Measurements from ENCODE around the gene RER1. TPM values are rescaled to one million over a fixed set of nuclear protein-coding genes. Genes with fewer than 3 reads are reported as not detected.

The RER1 gene
- total RNA-seq, 1 donor from 2014 or later: 97.9 TPM

DNA sequence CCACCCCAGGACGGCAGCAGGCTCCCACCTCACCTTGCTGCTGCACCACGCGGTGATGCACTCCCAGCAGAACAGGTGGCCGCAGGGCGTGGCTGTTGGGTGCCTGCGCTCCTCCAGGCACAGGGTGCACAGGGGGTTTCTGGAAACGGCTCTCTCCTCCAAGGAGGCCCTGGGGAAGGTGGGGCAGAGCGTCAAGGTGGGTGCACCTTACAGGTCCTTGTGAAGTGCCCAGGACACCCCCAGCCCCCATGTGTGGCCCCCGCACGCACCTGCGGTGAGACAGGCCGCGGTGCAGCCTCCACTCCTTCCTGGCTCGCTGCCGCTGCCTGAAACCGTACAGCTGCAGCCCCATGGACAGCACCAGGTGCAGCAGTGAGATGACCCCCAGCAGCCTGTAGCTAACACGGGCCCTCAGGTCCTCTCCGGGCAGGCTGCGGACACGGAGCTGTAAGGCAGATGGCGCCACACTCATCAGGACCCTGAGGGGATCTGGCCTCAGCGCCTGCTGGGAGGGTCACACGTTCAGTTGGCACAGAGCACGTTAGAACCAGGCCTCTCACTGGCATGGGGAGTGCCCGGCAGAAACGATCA is 14.9 kb downstream of the RER1 start:
- DNase-seq (ENCODE audit: low read depth, low spot score): no peak

- no peak for DNase-seq (ENCODE audit: low read depth, low spot score)
Observed at GRCh38 chr1:2407166-2407990, 15.7 kb downstream of the RER1 start.

GRCh38 chr1:2407991-2408275 is 16.3 kb downstream of the RER1 start:
- DNase-seq (ENCODE audit: low read depth, low spot score): no peak

- no peak for DNase-seq (ENCODE audit: low read depth, low spot score)
Observed at GRCh38 chr1:2408456-2408855, 16.8 kb downstream of the RER1 start.

DNA sequence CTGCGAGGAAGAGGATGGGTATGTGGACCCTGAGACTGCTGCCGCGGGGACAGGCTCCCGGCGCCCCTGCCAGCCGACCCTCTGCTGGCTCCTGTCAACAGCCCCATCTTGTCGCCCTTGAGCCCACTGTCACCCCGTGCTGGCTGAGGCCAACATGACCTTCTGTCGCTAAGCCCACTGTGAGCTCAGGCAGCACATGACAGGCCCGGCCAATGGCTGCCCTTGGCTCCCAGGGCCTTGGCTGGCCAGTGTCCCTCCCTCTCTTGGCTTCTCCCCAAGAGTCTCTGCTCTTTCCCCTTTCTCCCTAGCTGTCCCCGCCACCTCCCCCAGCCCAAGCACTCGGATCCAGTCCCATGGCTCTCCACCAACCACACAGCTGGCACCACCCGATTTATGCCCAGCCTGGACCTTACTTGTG is 17.2 kb downstream of the RER1 start:
- no peak for DNase-seq (ENCODE audit: low read depth, low spot score)

GRCh38 chr1:2409745-2410144 is 18.1 kb downstream of the RER1 start:
- no peak for DNase-seq (ENCODE audit: low read depth, low spot score)

DNA sequence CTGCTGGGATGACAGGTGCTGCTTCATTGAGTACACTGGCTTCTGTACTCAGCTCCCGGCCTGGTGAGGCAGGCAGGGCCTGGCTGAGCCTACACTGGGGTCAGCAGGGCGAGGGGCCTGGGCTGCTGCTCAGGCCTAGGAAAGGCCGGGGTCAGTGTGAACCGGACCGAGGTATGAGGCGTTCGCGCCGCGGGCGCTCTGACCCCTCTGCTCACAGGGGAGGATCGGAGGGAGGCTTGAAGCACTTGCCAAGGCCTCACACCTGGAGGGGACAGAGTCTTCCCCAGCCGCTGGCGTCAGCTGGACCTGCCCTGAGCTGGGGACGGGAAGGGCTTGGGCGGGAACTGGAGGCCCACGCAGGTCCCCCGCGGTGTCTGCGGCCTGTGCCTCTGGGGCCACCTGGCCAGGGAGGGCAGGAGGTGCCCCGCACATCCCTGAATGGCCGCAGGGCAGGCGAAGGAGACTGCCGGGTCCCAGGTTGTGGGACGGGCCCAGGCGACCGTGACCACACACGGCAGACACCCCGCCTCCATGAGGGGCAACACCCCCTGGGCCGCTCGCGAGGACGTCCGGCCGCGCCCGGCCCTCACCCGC is 20.3 kb downstream of the RER1 start:
- no peak for DNase-seq (ENCODE audit: low read depth, low spot score)

- peak; percentile 70 for DNase-seq (ENCODE audit: low read depth, low spot score)
Observed at GRCh38 chr1:2412395-2412772, 20.7 kb downstream of the RER1 start, which contains the start of gene PEX10. Gene PEX10 (minus strand): TSS chr1:2412564. CDS start chr1:2412502, 62 bp downstream.

GRCh38 chr1:2412773-2413494 is 21.3 kb downstream of the RER1 start:
- no peak for DNase-seq (ENCODE audit: low read depth, low spot score)

- no peak for DNase-seq (ENCODE audit: low read depth, low spot score)
Observed at GRCh38 chr1:2413495-2414296, 22.1 kb downstream of the RER1 start.

DNA sequence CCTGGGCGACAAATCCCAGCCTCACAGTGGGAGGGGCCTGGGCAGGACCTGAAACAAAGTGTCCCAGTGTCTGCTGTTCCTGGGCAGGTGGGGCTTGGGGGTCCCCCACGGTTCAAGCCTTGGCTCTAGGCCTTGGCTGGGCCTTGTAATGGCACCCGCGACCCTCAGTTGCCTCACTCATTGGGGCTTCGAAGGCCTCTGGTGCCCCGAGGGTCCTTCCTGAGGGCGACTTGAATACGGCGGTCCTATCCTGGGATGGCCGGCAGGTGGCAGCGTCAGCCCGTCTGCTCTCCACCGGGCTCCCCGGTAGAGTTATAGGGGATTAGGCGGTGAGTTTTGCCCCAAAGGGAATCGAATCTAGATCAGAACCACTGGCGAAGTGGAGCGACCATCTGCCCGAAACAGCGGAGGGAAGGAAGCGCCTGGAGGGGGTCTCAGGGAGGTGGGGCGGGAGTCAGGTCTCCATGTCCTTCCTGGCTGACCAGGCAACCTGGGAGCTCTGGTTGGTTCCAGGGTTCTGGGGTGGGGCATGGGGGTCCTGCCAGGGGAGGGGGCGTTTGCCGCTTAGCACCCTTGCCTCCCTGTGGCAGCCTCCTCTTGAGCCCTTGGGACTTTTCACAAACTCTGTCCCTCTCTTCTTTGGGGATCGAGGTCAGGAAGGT is 22.8 kb downstream of the RER1 start:
- no peak for DNase-seq (ENCODE audit: low read depth, low spot score)

- DNase-seq (ENCODE audit: low read depth, low spot score): no peak
Observed at GRCh38 chr1:2415337-2415736, 23.7 kb downstream of the RER1 start.

DNA sequence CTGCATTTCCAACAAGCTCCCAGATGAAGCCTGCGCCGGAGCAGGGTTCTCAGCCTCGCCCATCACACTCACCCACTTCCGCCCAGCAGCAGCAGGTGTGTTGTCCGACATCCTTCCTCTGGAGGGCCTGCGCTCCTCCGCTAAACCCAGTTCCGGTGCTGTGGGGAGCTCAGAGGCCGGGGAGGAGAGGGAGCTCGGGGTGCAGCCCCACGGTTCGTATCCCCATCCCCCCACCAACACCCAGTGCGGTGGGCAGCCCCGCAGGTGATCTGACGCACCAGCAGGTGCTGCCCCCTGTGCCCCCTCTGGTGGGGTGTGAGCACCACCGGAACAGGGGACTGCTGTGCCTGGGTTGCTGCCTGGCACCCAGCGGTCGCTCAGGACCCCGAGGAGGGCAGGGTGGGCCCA is 24.2 kb downstream of the RER1 start:
- no peak for DNase-seq (ENCODE audit: low read depth, low spot score)

GRCh38 chr1:2416403-2416802 is 24.8 kb downstream of the RER1 start:
- DNase-seq (ENCODE audit: low read depth, low spot score): no peak

DNA sequence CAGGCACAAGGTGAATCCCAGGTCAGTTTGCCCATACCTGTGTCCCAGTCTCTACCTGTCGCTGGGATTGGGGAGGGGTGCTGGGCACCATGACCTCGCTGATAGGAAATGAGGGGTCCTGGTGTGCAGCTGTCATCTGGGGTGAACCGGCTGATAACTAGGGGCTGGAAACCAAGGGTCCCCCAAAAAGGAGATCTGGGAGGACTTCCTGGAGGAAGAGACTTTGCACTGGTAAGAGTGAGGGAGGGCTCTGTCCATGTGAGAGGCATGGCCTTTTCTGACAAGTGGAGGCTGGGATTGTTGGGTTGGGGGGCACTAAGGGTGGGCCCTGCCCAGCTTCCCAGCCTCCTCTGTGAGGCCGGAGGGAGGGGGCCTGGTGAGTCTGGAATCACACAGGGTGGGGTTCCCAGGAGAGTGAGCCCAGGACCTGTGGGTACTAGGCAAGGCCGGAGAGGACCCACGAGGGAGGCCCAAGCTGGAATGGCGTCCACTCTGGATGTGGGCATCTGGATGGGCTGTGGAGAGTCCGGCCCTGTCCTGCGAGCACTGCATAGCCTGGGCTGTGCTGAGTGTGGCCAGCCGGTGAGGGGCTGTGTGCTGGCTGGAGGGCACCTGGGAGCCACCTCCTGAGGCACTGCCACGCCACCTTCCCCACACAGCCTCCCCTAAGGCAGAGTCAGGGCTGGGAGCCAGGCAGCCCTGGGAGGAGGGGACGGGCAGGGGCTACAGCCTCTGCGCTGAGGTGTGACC is 25.6 kb downstream of the RER1 start:
- no peak for DNase-seq (ENCODE audit: low read depth, low spot score)

DNA sequence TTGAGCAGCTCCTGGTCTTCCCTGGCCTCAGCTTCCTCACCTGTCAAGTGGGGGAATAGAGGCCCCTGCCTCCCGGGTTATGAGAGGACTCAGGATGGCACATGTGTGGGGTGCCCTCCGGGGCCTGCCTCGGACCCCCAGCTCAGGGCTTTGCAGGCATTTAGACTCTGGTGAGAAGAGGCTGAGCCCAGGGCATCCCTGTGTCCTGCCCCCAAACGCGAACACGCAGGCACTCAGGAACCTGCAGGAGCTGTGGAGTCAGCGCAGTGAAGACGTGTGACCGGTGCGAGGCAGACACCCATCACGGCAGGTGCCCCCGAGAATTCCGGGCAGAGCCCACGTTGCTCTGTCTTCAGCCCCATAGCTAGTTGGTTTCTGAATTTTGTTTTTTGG is 26.2 kb downstream of the RER1 start:
- DNase-seq (ENCODE audit: low read depth, low spot score): no peak

DNA sequence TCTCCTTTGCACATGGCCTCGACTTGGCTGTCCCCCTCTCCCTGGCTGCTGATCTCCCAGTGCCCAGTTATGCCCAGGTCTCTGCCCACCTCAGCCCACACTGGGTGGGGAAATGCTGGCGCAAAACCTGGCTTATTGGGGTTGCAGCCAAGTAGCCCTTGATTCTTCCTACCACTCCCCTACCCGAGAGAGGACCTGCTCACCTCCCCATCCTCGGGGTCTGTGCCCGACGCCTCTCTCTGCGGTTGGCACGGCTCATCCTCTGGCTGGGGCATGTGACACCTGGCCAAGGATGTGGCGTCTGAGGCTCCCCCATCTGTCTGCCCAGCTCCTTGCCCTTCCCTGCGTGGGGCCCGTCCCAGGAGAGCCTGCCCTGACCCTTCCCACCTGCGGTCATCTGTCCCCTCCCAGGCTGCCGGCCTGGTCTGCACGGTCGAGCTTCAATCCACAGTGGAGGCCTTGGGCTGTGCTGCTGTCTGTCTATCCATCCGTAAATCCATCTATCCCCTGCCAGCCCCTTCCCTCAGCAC is 27.2 kb downstream of the RER1 start:
- DNase-seq (ENCODE audit: low read depth, low spot score): no peak

GRCh38 chr1:2419416-2419815 is 27.8 kb downstream of the RER1 start:
- no peak for DNase-seq (ENCODE audit: low read depth, low spot score)

DNA sequence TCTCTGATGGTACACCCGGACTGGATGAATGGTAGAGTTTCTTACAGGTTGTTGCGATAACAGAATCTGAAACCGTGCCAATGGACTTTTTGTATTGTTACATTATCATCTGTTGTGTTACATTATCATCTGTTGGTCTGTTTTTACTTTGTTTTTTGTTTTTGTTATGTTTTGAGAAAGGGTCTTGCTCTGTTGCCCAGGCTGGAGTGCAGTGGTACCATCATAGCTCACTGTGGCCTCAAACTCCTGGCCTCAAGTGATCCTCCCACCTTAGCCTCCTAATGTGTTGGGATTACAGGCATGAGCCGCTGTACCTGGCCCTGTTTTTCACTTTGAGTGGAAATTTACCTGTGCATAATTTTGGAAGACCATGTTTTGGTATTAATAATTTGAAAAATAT is 30.9 kb downstream of the RER1 start:
- no peak for DNase-seq (ENCODE audit: low read depth, low spot score)

GRCh38 chr1:2425892-2426291 is 34.3 kb downstream of the RER1 start:
- DNase-seq (ENCODE audit: low read depth, low spot score): no peak

Measured in pulmonary artery endothelial cell (primary cell).